Measurements from ENCODE around the gene SCUBE1. TPM values are rescaled to one million over a fixed set of nuclear protein-coding genes. Genes with fewer than 3 reads are reported as not detected.

The SCUBE1 gene
- total and polyA plus RNA-seq, 2 donors (not counting 3 experiments of a cell fraction or from before 2014, with no cell fraction given), result 0.07 TPM; not detected in 1

DNA sequence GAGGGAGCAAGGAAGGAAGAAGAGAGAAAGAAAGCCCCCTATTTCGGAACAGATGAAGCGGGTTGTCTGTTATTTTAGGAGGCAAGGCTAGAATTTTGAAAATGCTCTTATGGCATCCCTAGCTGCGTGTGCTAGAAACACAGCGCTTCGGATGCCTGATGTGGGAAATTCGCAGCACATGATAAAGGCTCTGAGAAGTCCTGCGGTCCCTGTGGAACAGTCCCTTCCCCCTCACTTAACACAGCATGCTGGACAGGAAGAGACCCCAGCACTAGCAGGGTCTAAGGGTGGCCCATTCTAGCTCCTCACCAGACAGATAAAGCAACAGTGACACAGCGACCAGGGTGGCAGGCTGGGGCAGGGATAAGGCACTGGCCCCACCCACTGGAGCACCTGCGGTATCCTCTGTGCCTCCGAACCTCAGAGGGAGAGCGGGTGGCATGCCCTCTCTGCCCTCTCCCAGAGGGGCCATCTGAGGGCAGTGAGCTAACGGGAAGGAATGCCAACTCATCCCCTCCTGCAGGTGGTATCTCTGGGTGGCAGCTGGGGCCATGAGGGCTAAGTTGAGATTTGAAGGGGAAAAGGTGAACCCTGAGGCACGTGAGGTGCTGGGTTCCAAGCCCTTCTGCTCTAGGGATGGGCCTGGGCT lies 75.7 kb downstream of the SCUBE1 start:
- intact Hi-C loops (cut with micrococcal nuclease) (no loop called here), dilution Hi-C loops (cut with MboI; ENCODE audit: extremely low pct_ligation_motif_present, low sequenced_read_pairs) (no loop called here)
- Histone ChIP-seq H3K9me3 (replicated peaks; ENCODE audit: control insufficient read depth, insufficient read depth, low read length) (no peaks in the 10 kb centered on the region), H3K4me1 (ENCODE audit: control insufficient read depth, extremely low read depth, insufficient read depth, low read length) (peaks cover 23% of the 10 kb centered on the region), H3K27me3 (ENCODE audit: control insufficient read depth in 2 of 2, insufficient read depth in 2 of 2, low read length in 2 of 2) (no peaks in the 10 kb centered on the region), H3K79me2 (ENCODE audit: control insufficient read depth, insufficient read depth, low read length) (no peaks in the 10 kb centered on the region), H3K36me3 (ENCODE audit: control insufficient read depth in 2 of 2, extremely low read depth in 1 of 2, insufficient read depth in 2 of 2, low read length in 2 of 2) (no peaks in the 10 kb centered on the region), H3K4me3 (replicated peaks in 1 of 3; ENCODE audit: insufficient read depth in 1 of 3, low read depth in 1 of 3, low read length in 3 of 3) (no peak overlapping the region), H3K4me2 (ENCODE audit: insufficient read depth, low read length) (no peak overlapping the region), H4K20me1 (replicated peaks; ENCODE audit: control insufficient read depth, extremely low read depth, insufficient read depth, low read length) (no peaks in the 10 kb centered on the region), H3K9ac (replicated peaks; ENCODE audit: extremely low read depth, insufficient read depth, low read length) (no peak overlapping the region), H3K27ac (ENCODE audit: insufficient read depth, low read depth, low read length) (no peak overlapping the region), H2AFZ (ENCODE audit: low read depth, low read length) (no peak overlapping the region), H3K9me1 (replicated peaks; ENCODE audit: control insufficient read depth, extremely low read depth, insufficient read depth, low read length) (no peaks in the 10 kb centered on the region)
- TF ChIP-seq POLR2A (IDR thresholded peaks at IDR 0.05; ENCODE audit: low read depth, low read length) (no peak), JUN (IDR thresholded peaks at IDR 0.05; ENCODE audit: borderline replicate concordance, insufficient read depth, insufficient read length, low read depth) (no peak), GATA2 (IDR thresholded peaks at IDR 0.05; ENCODE audit: insufficient read depth, insufficient read length, low read depth, low read length) (no peak), FOS (IDR thresholded peaks at IDR 0.05; ENCODE audit: borderline replicate concordance, insufficient read depth, low read length) (no peak), MYC (IDR thresholded peaks at IDR 0.05; ENCODE audit: low read depth, low read length) (no peak), EZH2 (IDR thresholded peaks at IDR 0.05; ENCODE audit: borderline replicate concordance, low read depth, low read length, severe bottlenecking) (no peak), POLR2AphosphoS5 (IDR thresholded peaks at IDR 0.05; ENCODE audit: insufficient read depth, low read depth, low read length) (no peak)
- TF ChIP-seq, protein P1, sequence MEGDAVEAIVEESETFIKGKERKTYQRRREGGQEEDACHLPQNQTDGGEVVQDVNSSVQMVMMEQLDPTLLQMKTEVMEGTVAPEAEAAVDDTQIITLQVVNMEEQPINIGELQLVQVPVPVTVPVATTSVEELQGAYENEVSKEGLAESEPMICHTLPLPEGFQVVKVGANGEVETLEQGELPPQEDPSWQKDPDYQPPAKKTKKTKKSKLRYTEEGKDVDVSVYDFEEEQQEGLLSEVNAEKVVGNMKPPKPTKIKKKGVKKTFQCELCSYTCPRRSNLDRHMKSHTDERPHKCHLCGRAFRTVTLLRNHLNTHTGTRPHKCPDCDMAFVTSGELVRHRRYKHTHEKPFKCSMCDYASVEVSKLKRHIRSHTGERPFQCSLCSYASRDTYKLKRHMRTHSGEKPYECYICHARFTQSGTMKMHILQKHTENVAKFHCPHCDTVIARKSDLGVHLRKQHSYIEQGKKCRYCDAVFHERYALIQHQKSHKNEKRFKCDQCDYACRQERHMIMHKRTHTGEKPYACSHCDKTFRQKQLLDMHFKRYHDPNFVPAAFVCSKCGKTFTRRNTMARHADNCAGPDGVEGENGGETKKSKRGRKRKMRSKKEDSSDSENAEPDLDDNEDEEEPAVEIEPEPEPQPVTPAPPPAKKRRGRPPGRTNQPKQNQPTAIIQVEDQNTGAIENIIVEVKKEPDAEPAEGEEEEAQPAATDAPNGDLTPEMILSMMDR (IDR thresholded peaks at IDR 0.05; ENCODE audit: extremely low read depth in 1 of 2, insufficient read depth in 1 of 2, low read depth in 1 of 2, low read length in 2 of 2), result no peak
- TF ChIP-seq, protein P2, sequence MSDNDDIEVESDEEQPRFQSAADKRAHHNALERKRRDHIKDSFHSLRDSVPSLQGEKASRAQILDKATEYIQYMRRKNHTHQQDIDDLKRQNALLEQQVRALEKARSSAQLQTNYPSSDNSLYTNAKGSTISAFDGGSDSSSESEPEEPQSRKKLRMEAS (IDR thresholded peaks at IDR 0.05; ENCODE audit: insufficient read depth, insufficient read length), result no peak
- no TSS peak for BruUV-seq (replicated peaks)
- POLR2A ChIA-PET, result no interaction called here
- FAIRE-seq (no peak), DNase-seq (ENCODE audit: low read depth, low spot score) (no peak)
- CTCF ChIA-PET, result interaction anchor here (1.3 to 2.1 kb wide), 3 partner anchors 36 to 110 kb away, joined by 3 to 5 read pairs (median 4); no protein-coding TSS in a partner anchor

Measured in endothelial cell of umbilical vein (primary cell).